RWPE1 (cell line): ENCODE measurements around the gene LGALS3BP.

Source experiments
- CTCF ChIA-PET: fragments of 350-600 bp; sonication (Branson Sonifier 250); formaldehyde crosslinking; extraction: SDS; loops from one replicate; lab custom pipeline; 2021; lab: Yijun Ruan, JAX
- POLR2A ChIA-PET: fragments of 400-600 bp; formaldehyde crosslinking; extraction: SDS; loops from one replicate; lab custom pipeline; 2020; ENCODE audit warnings: antibody characterized with exemption; ENCODE audit not compliant: low non-redundant PET; lab: Yijun Ruan, JAX
- DNase-seq: peaks from one replicate; pipeline ENCODE4 v3.0.0; 2012; ENCODE audit warnings: low spot score
- H3K27ac ChIP-seq: fragments of 450-650 bp; 2 replicates; pipeline ENCODE4 v1.5.1; 2017
- CTCF ChIP-seq: fragments of 450-650 bp; conservative IDR thresholded peaks from 2 replicates; pipeline ENCODE4 v1.5.1; 2017; ENCODE audit warnings: low read depth, mild to moderate bottlenecking

Gene LGALS3BP

DNA sequence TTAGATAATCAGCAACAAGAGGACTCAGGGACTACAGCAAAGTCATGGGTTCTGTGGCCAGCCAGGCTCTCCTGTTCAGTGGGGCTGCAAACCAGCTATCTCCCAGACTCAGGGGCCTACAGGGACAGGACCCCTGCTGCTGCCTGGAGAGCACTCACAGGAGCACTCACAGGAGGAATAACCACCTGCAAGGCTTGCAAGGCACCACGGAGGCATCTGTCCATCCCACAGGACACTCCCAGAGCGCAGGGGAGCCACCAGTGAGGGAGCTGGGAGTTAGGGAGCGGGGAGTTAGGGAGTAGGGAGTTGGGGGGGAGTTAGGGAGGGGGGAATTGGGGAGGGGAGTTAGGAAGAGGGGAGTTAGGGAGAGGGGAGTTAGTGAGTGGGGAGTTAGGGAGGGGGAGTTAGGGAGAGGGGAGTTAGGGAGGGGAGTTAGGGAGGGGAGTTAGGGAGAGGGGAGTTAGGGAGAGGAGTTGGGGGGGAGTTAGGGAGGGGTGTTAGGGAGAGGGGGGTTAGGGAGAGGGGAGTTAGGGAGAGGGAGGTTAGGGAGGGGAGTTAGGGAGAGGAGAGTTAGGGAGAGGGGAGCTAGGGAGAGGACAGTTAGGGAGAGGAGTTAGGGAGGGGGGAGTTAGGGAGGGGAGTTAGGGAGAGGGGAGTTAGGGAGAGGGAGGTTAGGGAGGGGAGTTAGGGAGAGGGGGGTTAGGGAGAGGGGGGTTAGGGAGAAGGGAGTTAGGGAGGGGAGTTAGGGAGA, 24.1 kb upstream of the LGALS3BP start:
- DNase-seq = no peak
- ChIA-PET POLR2A (no interaction called here), CTCF (interaction anchor here (0.5 to 0.9 kb wide), 3 partner anchors 10 to 738 kb away, joined by 4 read pairs; partner anchors contain the start of gene ENGASE)
- no peak for TF ChIP-seq CTCF
- H3K27ac ChIP-seq = peak overlapping the region; percentile 12; the same call in 1 of the 2 replicates

DNA sequence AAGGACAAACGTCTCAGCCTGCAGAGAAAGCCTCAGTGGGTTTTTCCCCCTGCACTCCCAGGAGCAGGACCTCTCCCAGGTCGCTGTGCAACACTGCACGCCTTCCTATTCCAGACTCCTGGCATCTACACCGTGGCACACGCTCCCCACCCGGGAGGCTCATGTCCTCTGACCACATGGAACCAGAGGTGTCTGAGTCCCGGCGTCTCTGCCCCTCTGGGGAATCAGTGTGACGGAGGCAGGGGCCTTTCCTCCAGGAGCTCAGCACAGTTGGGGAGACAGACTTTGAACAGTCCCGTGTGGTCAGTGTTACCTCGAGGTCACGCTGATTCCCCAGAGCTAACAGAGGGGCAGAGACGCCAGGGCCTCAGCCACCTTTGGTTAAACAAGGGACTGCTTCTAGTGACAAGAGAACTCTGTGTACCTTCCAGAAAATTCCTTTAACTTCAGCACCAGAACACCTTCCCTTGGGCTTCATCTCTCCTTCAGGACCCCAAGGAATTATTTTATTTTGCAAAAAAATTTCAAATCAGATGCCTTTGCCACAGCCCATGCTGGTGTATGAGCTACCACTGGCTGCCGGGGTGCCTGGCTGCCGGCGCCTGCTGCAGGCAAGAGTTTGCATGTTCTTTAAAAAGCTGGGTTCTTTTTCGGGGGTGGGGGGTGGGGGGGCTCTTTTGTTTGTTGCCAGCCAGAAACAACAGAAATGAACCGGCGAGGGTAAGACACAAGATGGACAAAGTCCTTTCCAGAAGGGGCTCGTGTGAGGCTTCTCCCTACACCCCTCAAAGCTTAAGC, 23.3 kb upstream of the LGALS3BP start:
- no peak for TF ChIP-seq CTCF
- CTCF ChIA-PET = interaction anchor here (0.6 to 0.9 kb wide), 2 partner anchors 10 to 739 kb away, joined by 4 read pairs; no protein-coding TSS in a partner anchor
- no peak for DNase-seq
- peak overlapping the region; percentile 12; the same call in 1 of the 2 replicates for H3K27ac ChIP-seq
- POLR2A ChIA-PET = no interaction called here

DNA sequence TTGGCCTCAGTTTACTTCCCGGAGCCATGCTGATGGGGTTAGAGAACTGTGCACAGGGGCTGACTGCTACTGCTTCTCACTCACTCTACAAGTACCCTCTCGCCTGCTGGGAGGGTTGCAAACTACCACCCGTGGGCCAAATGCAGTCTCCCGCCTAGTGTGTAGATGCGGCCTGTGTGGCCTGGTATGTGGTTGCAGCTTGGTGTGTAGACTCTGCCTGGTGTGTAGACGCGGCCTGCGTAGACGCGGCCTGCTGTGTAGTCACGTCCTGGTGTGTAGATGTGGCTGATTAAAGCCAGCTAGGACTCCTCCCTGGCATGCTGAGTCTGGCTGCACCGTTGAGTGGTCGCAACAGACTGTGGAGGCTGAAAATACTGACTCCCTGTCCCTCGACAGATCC, 22.6 kb upstream of the LGALS3BP start:
- peak overlapping the region; percentile 12; the same call in 1 of the 2 replicates for H3K27ac ChIP-seq
- TF ChIP-seq CTCF = no peak
- CTCF ChIA-PET = interaction anchor here (0.6 kb wide), 1 partner anchor 72 kb away, joined by 5 read pairs; no protein-coding TSS in a partner anchor
- POLR2A ChIA-PET = no interaction called here
- no peak for DNase-seq

- peak overlapping the region; percentile 11 for H3K27ac ChIP-seq
- TF ChIP-seq CTCF = no peak
- CTCF ChIA-PET = interaction anchor here (0.6 kb wide), 1 partner anchor 72 kb away, joined by 5 read pairs; no protein-coding TSS in a partner anchor
- DNase-seq = no peak
- POLR2A ChIA-PET = no interaction called here
These were observed 21.7 kb upstream of the LGALS3BP start for GRCh38 chr17:79001190-79002020.

GRCh38 chr17:79000396-79001189, 20.9 kb upstream of the LGALS3BP start:
- CTCF ChIA-PET = no interaction called here

More at GRCh38 chr17:79000396-79001189, 20.9 kb upstream of the LGALS3BP start:
- POLR2A ChIA-PET = no interaction called here
- no peak for TF ChIP-seq CTCF
- no peak for DNase-seq
- peak overlapping the region; percentile 11 for H3K27ac ChIP-seq
